ENCODE results near the gene FGA. TPM values are rescaled to one million over a fixed set of nuclear protein-coding genes. Genes with fewer than 3 reads are reported as not detected.

The FGA gene
- polyA plus RNA-seq, 1 of the 3 experiments (the other 2 are of a cell fraction), result not detected

GRCh38 chr4:154593868-154594267 is 3.3 kb upstream of the FGA start:
- CTCF ChIA-PET, result interaction anchor here (1.0 to 2.3 kb wide), 7 partner anchors 9 to 43 kb away, joined by 3 to 6 read pairs (median 5); partner anchors contain the start of gene PLRG1

GRCh38 chr4:154591890-154592289 is 1.3 kb upstream of the FGA start:
- no peak for DNase-seq
- ChIA-PET CTCF (no interaction called here), POLR2A (no interaction called here)
- no peaks in the 10 kb centered on the region for H3K9me2 ChIP-seq
- H3K9ac ChIP-seq, result no peak overlapping the region
- no peaks in the 10 kb centered on the region for H3K9me3 ChIP-seq
- no peak overlapping the region for H3K4me2 ChIP-seq
- no peaks in the 10 kb centered on the region for H3K36me3 ChIP-seq (replicated peaks in 1 of 2; ENCODE audit: control insufficient read depth in 1 of 2, insufficient read depth in 2 of 2, low read length in 1 of 2)
- no peaks in the 10 kb centered on the region for H3F3A ChIP-seq (replicated peaks; ENCODE audit: insufficient read depth)
- H3K27ac ChIP-seq (ENCODE audit: low read depth in 2 of 2, low read length in 1 of 2), result no peak overlapping the region
- no peaks in the 10 kb centered on the region for H3K79me2 ChIP-seq (ENCODE audit: insufficient read depth)
- H3K27me3 ChIP-seq (ENCODE audit: insufficient read depth), result peaks cover 17% of the 10 kb centered on the region
- H3K4me3 ChIP-seq (ENCODE audit: low read depth in 2 of 2, low read length in 1 of 2), result no peak overlapping the region
- TF ChIP-seq NRF1 (IDR thresholded peaks at IDR 0.05; ENCODE audit: low read depth, low read length), result no peak
- no peaks in the 10 kb centered on the region for H4K20me1 ChIP-seq (ENCODE audit: insufficient read depth)
- 19% methylated on average over 3 of the region's 3 CpGs for WGBS (ENCODE audit: low lambda C conversion rate)
- no peaks in the 10 kb centered on the region for H3K4me1 ChIP-seq (ENCODE audit: control insufficient read depth in 1 of 2, insufficient read depth in 2 of 2, low read depth in 1 of 2, low read length in 1 of 2)
- no peak overlapping the region for H2AFZ ChIP-seq (ENCODE audit: low read depth)

More at GRCh38 chr4:154593868-154594267, 3.3 kb upstream of the FGA start:
- Histone ChIP-seq H4K20me1 (ENCODE audit: insufficient read depth) (no peaks in the 10 kb centered on the region), H3K9ac (no peak overlapping the region), H3F3A (replicated peaks; ENCODE audit: insufficient read depth) (no peaks in the 10 kb centered on the region), H3K4me3 (ENCODE audit: low read depth in 2 of 2, low read length in 1 of 2) (no peak overlapping the region), H3K79me2 (ENCODE audit: insufficient read depth) (no peaks in the 10 kb centered on the region), H3K9me3 (no peaks in the 10 kb centered on the region), H3K27ac (ENCODE audit: low read depth in 2 of 2, low read length in 1 of 2) (no peak overlapping the region), H3K9me2 (no peaks in the 10 kb centered on the region), H3K4me1 (ENCODE audit: control insufficient read depth in 1 of 2, insufficient read depth in 2 of 2, low read depth in 1 of 2, low read length in 1 of 2) (no peaks in the 10 kb centered on the region), H3K4me2 (no peak overlapping the region), H2AFZ (ENCODE audit: low read depth) (no peak overlapping the region), H3K36me3 (replicated peaks in 1 of 2; ENCODE audit: control insufficient read depth in 1 of 2, insufficient read depth in 2 of 2, low read length in 1 of 2) (no peaks in the 10 kb centered on the region), H3K27me3 (ENCODE audit: insufficient read depth) (peaks cover 24% of the 10 kb centered on the region)
- WGBS (ENCODE audit: low lambda C conversion rate), result 35% methylated on average over 2 of the region's 2 CpGs
- DNase-seq, result no peak
- POLR2A ChIA-PET, result no interaction called here
- TF ChIP-seq GATA2 (CRISPR knock-in tag; IDR thresholded peaks at IDR 0.05), result no peak
- TF ChIP-seq RAD21 (IDR thresholded peaks at IDR 0.05; ENCODE audit: low read length), result no peak
- TF ChIP-seq TEAD4 (IDR thresholded peaks at IDR 0.05; ENCODE audit: borderline replicate concordance, insufficient read depth), result no peak
- no peak for TF ChIP-seq NRF1 (IDR thresholded peaks at IDR 0.05; ENCODE audit: low read depth, low read length)
- TF ChIP-seq FOXJ3 (CRISPR knock-in tag; IDR thresholded peaks at IDR 0.05), result no peak
- no peak for TF ChIP-seq EP300 (IDR thresholded peaks at IDR 0.05; ENCODE audit: borderline replicate concordance in 1 of 2, low read depth in 1 of 2, low read length in 1 of 2)
- TF ChIP-seq ELF1 (IDR thresholded peaks at IDR 0.05), result no peak
- TF ChIP-seq YY1 (IDR thresholded peaks at IDR 0.05; ENCODE audit: low read depth), result no peak
- TF ChIP-seq SIN3A (IDR thresholded peaks at IDR 0.05; ENCODE audit: borderline replicate concordance, low read depth, low read length), result no peak
- no peak for TF ChIP-seq GABPA (IDR thresholded peaks at IDR 0.05; ENCODE audit: low read depth)
- no peak for TF ChIP-seq TAF1 (IDR thresholded peaks at IDR 0.05; ENCODE audit: borderline replicate concordance, low read depth, low read length)
- no peak for TF ChIP-seq MXI1 (IDR thresholded peaks at IDR 0.05; ENCODE audit: low read depth, low read length)
